NCI-H1930 (cell line): ENCODE results near the gene RHEB.

Experiments
- DNase-seq, 2 experiments: peaks; one replicate each; lab custom pipeline; 2025; lab: John Stamatoyannopoulos, UW

Gene RHEB

GRCh38 chr7:151470711-151471110, 49.0 kb downstream of the RHEB start:
- DNase-seq = no peak

- no peak for DNase-seq
Observed at GRCh38 chr7:151469281-151469680, 50.4 kb downstream of the RHEB start.

GRCh38 chr7:151468217-151469018, 51.3 kb downstream of the RHEB start:
- DNase-seq = no peak

DNA sequence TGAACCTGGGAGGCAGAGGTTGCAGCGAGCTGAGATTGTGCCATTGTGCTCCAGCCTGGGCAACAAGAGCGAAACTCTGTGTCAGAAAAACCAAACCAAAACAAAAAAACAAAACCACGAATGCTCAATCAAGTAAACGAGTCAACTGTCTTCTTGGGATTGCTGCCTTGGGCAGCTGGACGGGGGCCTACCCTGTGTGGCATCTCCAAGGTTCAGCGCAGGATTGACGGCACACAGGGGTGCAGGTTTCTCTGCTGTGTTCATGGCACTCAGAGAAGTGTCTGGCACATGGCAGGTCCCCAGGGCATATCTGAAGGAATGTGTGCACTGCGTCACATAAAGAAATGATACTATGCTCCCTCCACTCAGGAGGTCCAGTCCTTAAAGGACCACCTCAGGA, 54.5 kb downstream of the RHEB start:
- no peak for DNase-seq

GRCh38 chr7:151462306-151462779, 57.4 kb downstream of the RHEB start:
- no peak for DNase-seq

- DNase-seq = no peak
Observed at GRCh38 chr7:151461942-151462230, 57.8 kb downstream of the RHEB start.

DNA sequence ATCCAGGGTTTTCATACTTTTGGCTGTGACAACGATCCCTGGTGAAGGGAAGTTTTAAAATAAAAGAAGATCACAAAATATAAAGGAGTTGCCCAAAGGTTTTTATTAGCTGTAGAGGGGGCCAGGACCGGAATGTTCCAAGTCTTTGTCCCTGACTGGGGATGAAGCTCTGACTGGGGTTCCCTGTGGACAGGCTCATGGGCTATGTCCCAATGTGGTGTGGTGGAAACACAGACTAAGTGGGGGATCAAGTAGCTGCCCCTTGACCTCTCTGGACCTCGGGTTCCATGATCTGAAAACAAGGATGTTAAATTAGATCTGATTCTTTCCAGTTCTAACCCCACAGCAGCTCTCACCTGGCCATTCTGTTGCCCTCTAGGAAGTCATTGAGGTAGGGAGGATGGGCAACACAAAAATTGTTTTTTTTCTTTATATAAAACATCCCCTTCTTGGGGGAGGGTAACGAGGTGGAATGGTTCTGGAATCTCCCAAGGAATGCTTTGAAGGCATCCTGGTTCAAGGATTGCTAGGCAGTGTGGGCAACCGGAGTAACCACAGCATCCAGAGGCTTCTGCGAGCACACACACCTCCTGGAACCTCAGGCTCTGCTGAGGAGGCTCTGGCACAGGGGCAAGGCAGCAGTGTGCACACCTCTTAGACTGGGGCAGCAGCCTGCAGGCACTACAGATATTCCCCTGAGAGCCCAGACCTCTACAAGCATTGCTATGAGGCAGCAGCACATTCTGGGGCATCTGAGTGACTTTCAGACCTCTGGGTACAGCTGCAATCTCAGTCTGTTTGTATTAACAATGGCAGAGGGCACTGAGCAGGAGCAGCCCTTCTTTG, 58.4 kb downstream of the RHEB start:
- no peak for DNase-seq

DNA sequence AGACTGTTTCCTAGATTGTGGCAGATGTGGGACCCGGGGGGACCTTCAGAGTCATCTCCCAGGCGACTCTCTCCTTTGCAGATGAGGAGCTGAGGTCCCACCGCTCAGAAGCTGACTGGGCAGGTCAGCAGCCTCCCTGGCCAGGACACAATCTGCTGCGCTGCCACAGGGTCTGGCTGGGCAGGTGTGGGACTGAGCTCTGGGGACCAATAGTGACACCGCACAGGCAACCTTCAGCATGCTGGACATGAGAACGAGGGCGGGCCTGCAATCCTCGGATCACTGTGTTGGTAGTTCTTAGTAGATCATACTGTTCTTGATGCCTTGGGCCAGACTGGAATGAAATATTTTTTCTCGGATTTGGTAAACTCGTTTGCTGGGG, 59.2 kb downstream of the RHEB start:
- DNase-seq = no peak

GRCh38 chr7:151459726-151460473, 59.8 kb downstream of the RHEB start:
- no peak for DNase-seq

GRCh38 chr7:151457534-151457933, 62.2 kb downstream of the RHEB start:
- no peak for DNase-seq

DNA sequence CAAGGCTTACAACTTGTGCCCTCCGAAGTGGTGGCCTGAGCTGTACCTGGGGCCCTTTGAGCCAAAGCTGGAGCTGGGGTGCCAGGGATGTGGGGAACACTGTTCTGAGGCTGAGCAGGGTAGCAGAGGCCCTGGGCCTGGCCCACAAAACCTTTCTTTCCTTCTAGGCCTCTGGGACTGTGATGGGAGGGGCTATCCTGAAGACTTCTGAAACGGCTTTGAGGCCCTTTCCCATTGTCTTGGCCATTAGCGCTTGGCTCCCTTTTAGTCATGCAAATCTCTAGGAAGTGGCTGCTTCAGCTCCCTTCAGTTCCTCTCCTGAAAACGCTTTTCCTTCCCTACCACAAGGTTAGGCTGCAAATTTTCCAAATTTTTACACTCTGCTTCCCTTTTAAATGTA, 62.9 kb downstream of the RHEB start:
- no peak for DNase-seq

DNA sequence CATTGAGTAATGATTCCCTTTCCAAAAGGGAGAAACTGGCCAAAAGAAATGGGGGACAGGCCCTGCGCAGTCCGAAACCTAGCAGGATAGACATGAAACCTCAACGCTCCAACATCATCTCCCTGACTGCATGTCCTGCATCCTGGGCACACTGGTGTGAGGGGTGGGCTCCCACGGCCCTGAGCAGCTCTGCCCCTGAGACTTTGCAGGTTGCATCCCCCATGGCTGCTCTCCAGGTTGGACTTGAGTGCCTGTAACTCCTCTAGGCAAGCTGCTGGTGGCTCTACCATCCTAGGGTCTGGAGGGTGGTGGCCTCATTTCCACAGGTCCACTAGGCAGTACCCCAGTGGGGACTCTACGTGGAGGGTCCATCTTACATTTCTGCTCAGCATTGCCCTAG, 63.4 kb downstream of the RHEB start:
- no peak for DNase-seq

- DNase-seq = no peak
Observed at GRCh38 chr7:151455690-151456089, 64.0 kb downstream of the RHEB start.

DNA sequence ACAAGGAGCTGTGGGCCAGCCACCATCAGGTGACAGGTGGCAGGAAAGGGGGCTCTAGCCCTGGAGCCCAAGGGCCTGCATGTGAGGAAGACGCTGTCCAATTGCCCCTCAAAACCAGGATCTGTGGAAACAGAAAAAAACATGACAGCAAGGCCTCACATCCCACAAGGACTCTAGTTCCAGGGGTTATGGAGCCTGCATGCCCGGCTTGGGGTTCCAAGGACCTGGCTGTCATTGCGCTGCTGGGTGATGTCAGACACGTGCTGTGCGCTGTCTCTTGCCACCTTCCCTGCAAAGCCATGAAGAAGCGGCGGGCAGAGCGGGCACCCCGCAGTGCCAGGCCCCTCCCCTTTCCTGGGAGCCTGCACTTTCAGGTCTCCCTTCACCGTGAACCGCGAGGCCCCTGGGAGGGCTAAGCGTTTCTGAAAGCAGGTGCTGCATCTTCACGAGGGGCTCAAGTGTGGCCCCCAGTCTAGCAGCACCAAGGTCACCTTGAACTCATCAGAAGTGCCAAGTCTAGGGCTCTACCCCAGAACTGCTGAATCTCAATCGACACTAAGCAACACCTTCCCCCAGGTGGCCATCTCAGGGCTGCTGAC, 64.7 kb downstream of the RHEB start:
- DNase-seq = no peak

DNA sequence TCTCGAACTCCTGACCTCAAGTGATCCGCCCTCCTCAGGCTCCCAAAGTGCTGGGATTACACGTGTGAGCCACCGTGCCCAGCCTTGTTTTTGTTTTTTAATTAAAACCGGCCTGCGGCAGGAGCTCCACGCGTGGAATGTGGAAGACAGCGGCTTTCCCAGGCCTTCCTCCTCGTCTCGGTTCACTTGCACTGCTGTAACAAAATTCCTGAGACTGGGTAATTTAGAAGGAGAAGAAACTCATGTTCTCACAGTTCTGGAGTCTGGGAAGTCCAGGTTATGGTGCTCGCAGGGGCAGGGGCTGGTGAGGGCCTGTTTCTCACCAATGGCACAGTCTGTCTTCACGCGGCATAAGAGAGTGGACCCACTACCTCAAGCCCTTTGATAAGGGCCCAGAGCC, 65.4 kb downstream of the RHEB start:
- no peak for DNase-seq

GRCh38 chr7:151453326-151453791, 66.3 kb downstream of the RHEB start:
- no peak for DNase-seq

GRCh38 chr7:151452680-151453325, 66.9 kb downstream of the RHEB start:
- no peak for DNase-seq

- DNase-seq = no peak
Observed at GRCh38 chr7:151451626-151452571, 67.8 kb downstream of the RHEB start.

- DNase-seq = no peak
Observed at GRCh38 chr7:151451156-151451555, 68.5 kb downstream of the RHEB start.

DNA sequence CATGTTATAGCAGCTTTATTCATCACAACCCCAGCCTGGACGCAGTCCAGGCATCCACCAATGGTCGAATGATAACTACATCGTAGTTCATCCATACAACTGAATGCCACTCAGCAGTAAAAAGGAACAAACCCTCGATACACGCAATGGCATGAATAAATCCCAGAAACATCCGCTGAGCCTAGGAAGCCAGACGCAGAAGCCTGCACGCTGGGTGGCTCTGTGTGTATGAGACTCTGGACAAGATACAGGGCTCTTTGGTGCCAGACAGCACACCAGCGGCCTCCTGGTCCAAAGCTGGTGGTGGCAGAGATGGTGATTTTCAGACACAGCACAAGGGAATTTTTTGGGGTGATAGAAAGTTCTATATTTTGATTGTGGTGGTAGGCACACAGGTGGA, 69.7 kb downstream of the RHEB start:
- DNase-seq = no peak
